ENCODE measurements around the gene NUDT11.
"Not testable (repeated sequence)": the region's sequence is repeated elsewhere in the genome, so short reads cannot be mapped to it uniquely, and the experiment has no call there.

Gene NUDT11

GRCh38 chrX:51496501-51497291 is at the start of gene NUDT11:
Gene NUDT11 (minus strand): TSS chrX:51496592. CDS start chrX:51496444, 148 bp downstream.
- peak; percentile 19 for DNase-seq (ENCODE audit: low read depth)

- no peak for DNase-seq (ENCODE audit: low read depth)
Observed at GRCh38 chrX:51520393-51520792, 24.0 kb upstream of the NUDT11 start.

GRCh38 chrX:51519131-51519530 is 22.7 kb upstream of the NUDT11 start:
- not testable (repeated sequence) for DNase-seq (ENCODE audit: low read depth)

GRCh38 chrX:51507551-51507950 is 11.2 kb upstream of the NUDT11 start:
- DNase-seq (ENCODE audit: low read depth), result no peak

- DNase-seq (ENCODE audit: low read depth), result not testable (repeated sequence)
Observed at GRCh38 chrX:51495701-51496488, 497 bp downstream of the NUDT11 start.

GRCh38 chrX:51494409-51494808 is 2.0 kb downstream of the NUDT11 start:
- no peak for DNase-seq (ENCODE audit: low read depth)

- no peak for DNase-seq (ENCODE audit: low read depth)
Observed at GRCh38 chrX:51487960-51488267, 8.5 kb downstream of the NUDT11 start.

GRCh38 chrX:51484616-51485015 is 11.8 kb downstream of the NUDT11 start:
- no peak for DNase-seq (ENCODE audit: low read depth)

GRCh38 chrX:51482411-51482810 is 14.0 kb downstream of the NUDT11 start:
- not testable (repeated sequence) for DNase-seq (ENCODE audit: low read depth)

GRCh38 chrX:51476930-51477329 is 19.5 kb downstream of the NUDT11 start:
- DNase-seq (ENCODE audit: low read depth), result no peak

- no peak for DNase-seq (ENCODE audit: low read depth)
Observed at GRCh38 chrX:51463322-51463721, 33.1 kb downstream of the NUDT11 start.

- DNase-seq (ENCODE audit: low read depth), result no peak
Observed at GRCh38 chrX:51461053-51462044, 35.0 kb downstream of the NUDT11 start.

GRCh38 chrX:51459125-51459524 is 37.3 kb downstream of the NUDT11 start:
- DNase-seq (ENCODE audit: low read depth), result no peak

- DNase-seq (ENCODE audit: low read depth), result no peak
Observed at GRCh38 chrX:51456814-51457213, 39.6 kb downstream of the NUDT11 start.

- no peak for DNase-seq (ENCODE audit: low read depth)
Observed at GRCh38 chrX:51456246-51456645, 40.1 kb downstream of the NUDT11 start.

- DNase-seq (ENCODE audit: low read depth), result no peak
Observed at GRCh38 chrX:51440365-51440764, 56.0 kb downstream of the NUDT11 start.
